ENCODE results near the gene CCDC28A. TPM values are rescaled to one million over a fixed set of nuclear protein-coding genes. Genes with fewer than 3 reads are reported as not detected.

CCDC28A gene
- total RNA-seq, 5 donors from 2014 or later (not counting 1 experiment from before 2014, with no cell fraction given) = 20.4 to 24.2 (median 23.3) TPM

DNA sequence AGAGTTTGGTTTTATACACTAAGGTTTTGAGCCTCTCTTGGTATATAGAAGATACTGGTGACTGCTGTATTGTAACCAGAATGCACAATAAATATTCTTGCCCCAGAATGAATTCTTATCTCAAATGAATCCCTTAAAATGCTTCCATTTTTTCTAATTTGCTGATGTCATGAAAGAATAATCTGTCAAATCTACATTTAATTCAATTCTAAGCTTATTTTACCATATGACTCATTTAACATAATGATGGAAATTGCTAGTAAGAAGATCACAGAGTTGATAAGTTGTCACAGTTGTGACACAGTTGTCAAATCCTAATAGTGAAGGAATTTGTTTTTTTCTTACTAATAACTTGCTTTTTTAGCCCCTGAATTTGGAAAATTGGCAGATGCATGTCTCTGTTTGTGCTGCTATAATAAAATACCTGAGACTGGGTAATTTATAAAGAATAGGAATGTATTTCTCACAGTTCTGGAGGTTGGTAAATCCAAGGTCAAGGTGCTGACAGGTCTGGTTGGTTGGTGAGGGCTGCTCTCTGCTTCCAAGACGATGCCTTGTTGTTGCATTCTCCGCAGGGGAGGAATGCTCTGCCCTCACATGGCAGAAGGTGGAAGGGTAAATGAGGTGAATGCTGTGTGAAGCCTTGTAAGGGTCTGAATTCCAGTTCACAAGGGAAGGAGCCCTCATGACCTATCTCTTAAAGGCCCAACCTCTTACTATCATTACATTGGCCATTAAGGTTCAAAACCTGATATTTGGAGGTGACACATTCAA is 27.0 kb downstream of the CCDC28A start:
- no peaks in the 10 kb centered on the region for H3K4me1 ChIP-seq (ENCODE audit: control insufficient read depth in 1 of 2, extremely low read depth in 1 of 2, insufficient read depth in 2 of 2, low read length in 2 of 2)
- H3K36me3 ChIP-seq (ENCODE audit: control insufficient read depth in 2 of 2, extremely low read depth in 1 of 2, insufficient read depth in 1 of 2, low read length in 1 of 2) = no peaks in the 10 kb centered on the region
- H3K27me3 ChIP-seq (replicated peaks in 1 of 2; ENCODE audit: control insufficient read depth in 2 of 2, extremely low read depth in 1 of 2, insufficient read depth in 2 of 2, low read length in 1 of 2) = peaks cover 2 to 3% of the 10 kb centered on the region in 2 experiments
- H3K4me1 Mint-ChIP-seq = peaks cover 0 to under 1% (median 0%) of the 10 kb centered on the region in 3 donors
- H3K27me3 Mint-ChIP-seq = peaks cover 5 to 22% of the 10 kb centered on the region in 2 donors
- ATAC-seq (replicated peaks in 1 of 4) (no peak), DNase-seq (no peak)
- POLR2A ChIA-PET = no interaction called here
- no peaks in the 10 kb centered on the region for H3K9me3 ChIP-seq
- CTCF ChIA-PET = interaction anchor here in 1 of 2 donors (1.0 kb wide), 1 partner anchor 15 kb away, joined by 3 read pairs; no protein-coding TSS in a partner anchor
- H3K27ac Mint-ChIP-seq = no peak overlapping the region
- H3K9me3 Mint-ChIP-seq = no peaks in the 10 kb centered on the region
- H3K4me3 Mint-ChIP-seq = no peak overlapping the region
- H3K4me3 ChIP-seq (ENCODE audit: control insufficient read depth in 1 of 2, extremely low read depth in 1 of 2, low read length in 1 of 2) = no peak overlapping the region
- no peaks in the 10 kb centered on the region for H3K36me3 Mint-ChIP-seq
- no CpG with 5 or more reads among the region's 2 CpGs for WGBS (ENCODE audit: insufficient coverage)
- no peak overlapping the region for H3K27ac ChIP-seq (ENCODE audit: low read length)

- Histone ChIP-seq H3K4me3 (ENCODE audit: control insufficient read depth in 1 of 2, extremely low read depth in 1 of 2, low read length in 1 of 2) (no peak overlapping the region), H3K27me3 (replicated peaks in 1 of 2; ENCODE audit: control insufficient read depth in 2 of 2, extremely low read depth in 1 of 2, insufficient read depth in 2 of 2, low read length in 1 of 2) (no peaks in the 10 kb centered on the region), H3K27ac (ENCODE audit: low read length) (no peak overlapping the region), H3K9me3 (no peaks in the 10 kb centered on the region), H3K4me1 (ENCODE audit: control insufficient read depth in 1 of 2, extremely low read depth in 1 of 2, insufficient read depth in 2 of 2, low read length in 2 of 2) (no peaks in the 10 kb centered on the region), H3K36me3 (ENCODE audit: control insufficient read depth in 2 of 2, extremely low read depth in 1 of 2, insufficient read depth in 1 of 2, low read length in 1 of 2) (no peaks in the 10 kb centered on the region)
- CTCF ChIA-PET = no interaction called here
- no peaks in the 10 kb centered on the region for H3K9me3 Mint-ChIP-seq
- ATAC-seq (replicated peaks in 1 of 4) (no peak), DNase-seq (no peak)
- H3K4me3 Mint-ChIP-seq = no peak overlapping the region
- H3K4me1 Mint-ChIP-seq = no peaks in the 10 kb centered on the region
- H3K36me3 Mint-ChIP-seq = no peaks in the 10 kb centered on the region
- peaks cover 4 to 9% of the 10 kb centered on the region in 2 donors for H3K27me3 Mint-ChIP-seq
- POLR2A ChIA-PET = no interaction called here
- 100% methylated on average over 1 of the region's 2 CpGs for WGBS (ENCODE audit: insufficient coverage)
- no peak overlapping the region for H3K27ac Mint-ChIP-seq
Observed at GRCh38 chr6:138803331-138803730, 29.8 kb downstream of the CCDC28A start.

- H3K9me3 Mint-ChIP-seq = no peaks in the 10 kb centered on the region
Observed at GRCh38 chr6:138803861-138804260, 30.3 kb downstream of the CCDC28A start.

GRCh38 chr6:138805016-138805765 is 31.6 kb downstream of the CCDC28A start:
- no CpG with 5 or more reads among the region's 9 CpGs for WGBS (ENCODE audit: insufficient coverage)
- Histone ChIP-seq H3K4me3 (ENCODE audit: control insufficient read depth in 1 of 2, extremely low read depth in 1 of 2, low read length in 1 of 2) (no peak overlapping the region), H3K27ac (ENCODE audit: low read length) (no peak overlapping the region), H3K9me3 (no peaks in the 10 kb centered on the region), H3K36me3 (ENCODE audit: control insufficient read depth in 2 of 2, extremely low read depth in 1 of 2, insufficient read depth in 1 of 2, low read length in 1 of 2) (no peaks in the 10 kb centered on the region), H3K4me1 (ENCODE audit: control insufficient read depth in 1 of 2, extremely low read depth in 1 of 2, insufficient read depth in 2 of 2, low read length in 2 of 2) (no peaks in the 10 kb centered on the region), H3K27me3 (replicated peaks in 1 of 2; ENCODE audit: control insufficient read depth in 2 of 2, extremely low read depth in 1 of 2, insufficient read depth in 2 of 2, low read length in 1 of 2) (no peaks in the 10 kb centered on the region)
- Mint-ChIP-seq H3K4me3 (no peak overlapping the region), H3K4me1 (no peaks in the 10 kb centered on the region), H3K36me3 (no peaks in the 10 kb centered on the region), H3K9me3 (no peaks in the 10 kb centered on the region), H3K27ac (no peak overlapping the region), H3K27me3 (peaks cover 3 to 4% of the 10 kb centered on the region in 2 donors)
- ATAC-seq (replicated peaks in 1 of 4) (no peak), DNase-seq (no peak)
- ChIA-PET CTCF (interaction anchor here in 1 of 2 donors (0.5 to 0.7 kb wide), 2 partner anchors 164 to 210 kb away, joined by 3 to 5 read pairs; no protein-coding TSS in a partner anchor), POLR2A (no interaction called here)

More at GRCh38 chr6:138803861-138804260, 30.3 kb downstream of the CCDC28A start:
- H3K4me1 ChIP-seq (ENCODE audit: control insufficient read depth in 1 of 2, extremely low read depth in 1 of 2, insufficient read depth in 2 of 2, low read length in 2 of 2) = no peaks in the 10 kb centered on the region
- Mint-ChIP-seq H3K36me3 (no peaks in the 10 kb centered on the region), H3K4me1 (no peaks in the 10 kb centered on the region), H3K27ac (no peak overlapping the region), H3K27me3 (peaks cover 4 to 9% of the 10 kb centered on the region in 2 donors), H3K4me3 (no peak overlapping the region)
- ChIA-PET POLR2A (interaction anchor here in 1 of 2 donors (0.6 kb wide), 1 partner anchor 211 kb away, joined by 6 read pairs; no protein-coding TSS in a partner anchor), CTCF (no interaction called here)
- H3K36me3 ChIP-seq (ENCODE audit: control insufficient read depth in 2 of 2, extremely low read depth in 1 of 2, insufficient read depth in 1 of 2, low read length in 1 of 2) = no peaks in the 10 kb centered on the region
- no peaks in the 10 kb centered on the region for H3K9me3 ChIP-seq
- H3K27me3 ChIP-seq (replicated peaks in 1 of 2; ENCODE audit: control insufficient read depth in 2 of 2, extremely low read depth in 1 of 2, insufficient read depth in 2 of 2, low read length in 1 of 2) = no peaks in the 10 kb centered on the region
- WGBS (ENCODE audit: insufficient coverage) = no CpG with 5 or more reads among the region's 4 CpGs
- no peak overlapping the region for H3K4me3 ChIP-seq (ENCODE audit: control insufficient read depth in 1 of 2, extremely low read depth in 1 of 2, low read length in 1 of 2)
- ATAC-seq (replicated peaks in 1 of 4) (no peak), DNase-seq (no peak)
- H3K27ac ChIP-seq (ENCODE audit: low read length) = no peak overlapping the region

- Mint-ChIP-seq H3K36me3 (no peaks in the 10 kb centered on the region), H3K27me3 (peaks cover 3 to 4% of the 10 kb centered on the region in 2 donors), H3K9me3 (no peaks in the 10 kb centered on the region), H3K4me1 (no peaks in the 10 kb centered on the region), H3K27ac (no peak overlapping the region), H3K4me3 (no peak overlapping the region)
- DNase-seq (no peak), ATAC-seq (replicated peaks in 1 of 4) (no peak)
- H3K4me3 ChIP-seq (ENCODE audit: control insufficient read depth in 1 of 2, extremely low read depth in 1 of 2, low read length in 1 of 2) = no peak overlapping the region
- H3K27me3 ChIP-seq (replicated peaks in 1 of 2; ENCODE audit: control insufficient read depth in 2 of 2, extremely low read depth in 1 of 2, insufficient read depth in 2 of 2, low read length in 1 of 2) = no peaks in the 10 kb centered on the region
- no peak overlapping the region for H3K27ac ChIP-seq (ENCODE audit: low read length)
- ChIA-PET CTCF (no interaction called here), POLR2A (interaction anchor here in 1 of 2 donors (0.6 kb wide), 1 partner anchor 635 kb away, joined by 4 read pairs; no protein-coding TSS in a partner anchor)
- H3K36me3 ChIP-seq (ENCODE audit: control insufficient read depth in 2 of 2, extremely low read depth in 1 of 2, insufficient read depth in 1 of 2, low read length in 1 of 2) = no peaks in the 10 kb centered on the region
- WGBS (ENCODE audit: insufficient coverage) = no CpG with 5 or more reads among the region's 1 CpG
- H3K9me3 ChIP-seq = no peaks in the 10 kb centered on the region
- H3K4me1 ChIP-seq (ENCODE audit: control insufficient read depth in 1 of 2, extremely low read depth in 1 of 2, insufficient read depth in 2 of 2, low read length in 2 of 2) = no peaks in the 10 kb centered on the region
Observed at GRCh38 chr6:138806889-138807288, 33.3 kb downstream of the CCDC28A start.

GRCh38 chr6:138809677-138810076 is 36.1 kb downstream of the CCDC28A start:
- H3K27me3 Mint-ChIP-seq = peaks cover 3 to 4% of the 10 kb centered on the region in 2 donors
- no peak for ATAC-seq (replicated peaks in 1 of 4)
- ChIA-PET CTCF (no interaction called here), POLR2A (interaction anchor here in 1 of 2 donors (0.5 kb wide), 1 partner anchor 566 kb away, joined by 4 read pairs; no protein-coding TSS in a partner anchor)
- H3K4me1 Mint-ChIP-seq = no peaks in the 10 kb centered on the region
- H3K4me1 ChIP-seq (ENCODE audit: control insufficient read depth in 1 of 2, extremely low read depth in 1 of 2, insufficient read depth in 2 of 2, low read length in 2 of 2) = no peaks in the 10 kb centered on the region
- H3K27me3 ChIP-seq (replicated peaks in 1 of 2; ENCODE audit: control insufficient read depth in 2 of 2, extremely low read depth in 1 of 2, insufficient read depth in 2 of 2, low read length in 1 of 2) = no peaks in the 10 kb centered on the region
- no peak for DNase-seq
- H3K4me3 Mint-ChIP-seq = no peak overlapping the region
- H3K27ac Mint-ChIP-seq = no peak overlapping the region
- WGBS (ENCODE audit: insufficient coverage) = no CpG with 5 or more reads among the region's 3 CpGs
- H3K9me3 ChIP-seq = no peaks in the 10 kb centered on the region
- no peaks in the 10 kb centered on the region for H3K36me3 ChIP-seq (ENCODE audit: control insufficient read depth in 2 of 2, extremely low read depth in 1 of 2, insufficient read depth in 1 of 2, low read length in 1 of 2)
- no peak overlapping the region for H3K27ac ChIP-seq (ENCODE audit: low read length)
- no peaks in the 10 kb centered on the region for H3K36me3 Mint-ChIP-seq
- no peak overlapping the region for H3K4me3 ChIP-seq (ENCODE audit: control insufficient read depth in 1 of 2, extremely low read depth in 1 of 2, low read length in 1 of 2)
- no peaks in the 10 kb centered on the region for H3K9me3 Mint-ChIP-seq

All from T-cell (primary cell).